ENCODE results near the gene RAPGEF6. TPM values are rescaled to one million over a fixed set of nuclear protein-coding genes. Genes with fewer than 3 reads are reported as not detected.

RAPGEF6 gene
- total and polyA plus RNA-seq, 2 experiments from 2014 or later, result 9.5 to 20.3 TPM

- ATAC-seq (no peak), DNase-seq (ENCODE audit: low spot score) (no peak)
- H3K36me3 ChIP-seq (ENCODE audit: insufficient read depth), result no peaks in the 10 kb centered on the region
- no peak overlapping the region for H3K4me3 Mint-ChIP-seq
- no peaks in the 10 kb centered on the region for H3K9me3 Mint-ChIP-seq
- H3K4me1 Mint-ChIP-seq, result peaks cover 5% of the 10 kb centered on the region; the same call in 2 of the 3 replicates
- no peaks in the 10 kb centered on the region for H3K79me2 ChIP-seq (replicated peaks; ENCODE audit: insufficient read depth)
- no peak overlapping the region for H2AFZ ChIP-seq
- no peaks in the 10 kb centered on the region for H3K9me2 ChIP-seq (ENCODE audit: insufficient read depth)
- no peaks in the 10 kb centered on the region for H3K27me3 Mint-ChIP-seq (ENCODE audit: insufficient read depth, low read depth, poor library complexity)
- H3K4me2 ChIP-seq, result no peak overlapping the region
- peaks cover 4% of the 10 kb centered on the region; the same call in 1 of the 2 replicates for H3K4me1 ChIP-seq (ENCODE audit: insufficient read depth)
- no peak overlapping the region for H3K27ac ChIP-seq (ENCODE audit: low read depth)
- TF ChIP-seq STAT1 (IDR thresholded peaks at IDR 0.05; ENCODE audit: unreplicated experiment) (no peak), ETS1 (IDR thresholded peaks at IDR 0.05) (no peak), CTCF (conservative IDR thresholded peaks at IDR 0.05; ENCODE audit: low read depth in 2 of 2) (no peak), JUNB (IDR thresholded peaks at IDR 0.05; ENCODE audit: unreplicated experiment) (no peak), EZH2 (IDR thresholded peaks at IDR 0.05; ENCODE audit: low read depth, unreplicated experiment) (no peak), ZNF114 (CRISPR knock-in tag; IDR thresholded peaks at IDR 0.05) (no peak), EZH2phosphoT487 (IDR thresholded peaks at IDR 0.05; ENCODE audit: unreplicated experiment) (no peak)
- peaks cover 13% of the 10 kb centered on the region for H3K36me3 Mint-ChIP-seq (ENCODE audit: low read depth)
- H3K4me3 ChIP-seq, result no peak overlapping the region
- H3K27ac Mint-ChIP-seq, result peak overlapping the region; percentile 72
- H3K27me3 ChIP-seq (ENCODE audit: insufficient read depth), result no peaks in the 10 kb centered on the region
- H4K20me1 ChIP-seq (replicated peaks; ENCODE audit: insufficient read depth), result peaks cover 5% of the 10 kb centered on the region
- H3F3A ChIP-seq (replicated peaks; ENCODE audit: low read depth), result no peaks in the 10 kb centered on the region
These were observed 42.1 kb upstream of the RAPGEF6 start for GRCh38 chr5:131677115-131677514.

DNA sequence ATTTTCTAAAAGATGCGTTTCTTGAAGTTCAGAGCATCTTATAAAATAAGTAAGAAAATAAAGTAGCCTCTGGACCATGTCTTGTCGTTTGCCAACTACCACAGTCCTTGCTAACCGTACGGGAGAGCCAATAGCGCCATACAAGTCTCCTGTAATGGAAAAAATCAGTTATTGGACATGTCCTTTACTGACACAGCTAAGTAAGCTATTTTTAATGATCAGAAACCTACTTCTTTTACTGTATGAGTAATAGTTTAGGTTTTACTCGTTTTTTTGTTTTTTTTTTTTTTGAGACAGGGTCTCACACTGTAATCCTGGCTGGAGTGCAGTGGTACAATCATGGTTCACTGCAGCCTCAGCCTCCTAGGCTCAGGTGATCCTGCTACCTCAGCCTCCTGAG is 37.7 kb upstream of the RAPGEF6 start:
- H3K4me3 ChIP-seq, result no peak overlapping the region
- Mint-ChIP-seq H3K36me3 (ENCODE audit: low read depth) (peaks cover 19% of the 10 kb centered on the region), H3K4me3 (no peak overlapping the region), H3K27me3 (ENCODE audit: insufficient read depth, low read depth, poor library complexity) (no peaks in the 10 kb centered on the region), H3K4me1 (peaks cover 8% of the 10 kb centered on the region; the same call in 2 of the 3 replicates), H3K27ac (no peak overlapping the region), H3K9me3 (no peaks in the 10 kb centered on the region)
- no peak for DNase-seq (ENCODE audit: low spot score)
- no peaks in the 10 kb centered on the region for H3K79me2 ChIP-seq (replicated peaks; ENCODE audit: insufficient read depth)
- H4K20me1 ChIP-seq (replicated peaks; ENCODE audit: insufficient read depth), result peaks cover 5% of the 10 kb centered on the region
- H3K4me1 ChIP-seq (ENCODE audit: insufficient read depth), result peaks cover 4% of the 10 kb centered on the region; the same call in 1 of the 2 replicates
- no peak overlapping the region for H3K4me2 ChIP-seq
- no peaks in the 10 kb centered on the region for H3K36me3 ChIP-seq (ENCODE audit: insufficient read depth)
- H3K27ac ChIP-seq (ENCODE audit: low read depth), result no peak overlapping the region
- no peaks in the 10 kb centered on the region for H3K9me2 ChIP-seq (ENCODE audit: insufficient read depth)
- no peak overlapping the region for H2AFZ ChIP-seq
- ATAC-seq, result no peak
- no peaks in the 10 kb centered on the region for H3F3A ChIP-seq (replicated peaks; ENCODE audit: low read depth)
- no peaks in the 10 kb centered on the region for H3K27me3 ChIP-seq (ENCODE audit: insufficient read depth)
- TF ChIP-seq, protein P1, sequence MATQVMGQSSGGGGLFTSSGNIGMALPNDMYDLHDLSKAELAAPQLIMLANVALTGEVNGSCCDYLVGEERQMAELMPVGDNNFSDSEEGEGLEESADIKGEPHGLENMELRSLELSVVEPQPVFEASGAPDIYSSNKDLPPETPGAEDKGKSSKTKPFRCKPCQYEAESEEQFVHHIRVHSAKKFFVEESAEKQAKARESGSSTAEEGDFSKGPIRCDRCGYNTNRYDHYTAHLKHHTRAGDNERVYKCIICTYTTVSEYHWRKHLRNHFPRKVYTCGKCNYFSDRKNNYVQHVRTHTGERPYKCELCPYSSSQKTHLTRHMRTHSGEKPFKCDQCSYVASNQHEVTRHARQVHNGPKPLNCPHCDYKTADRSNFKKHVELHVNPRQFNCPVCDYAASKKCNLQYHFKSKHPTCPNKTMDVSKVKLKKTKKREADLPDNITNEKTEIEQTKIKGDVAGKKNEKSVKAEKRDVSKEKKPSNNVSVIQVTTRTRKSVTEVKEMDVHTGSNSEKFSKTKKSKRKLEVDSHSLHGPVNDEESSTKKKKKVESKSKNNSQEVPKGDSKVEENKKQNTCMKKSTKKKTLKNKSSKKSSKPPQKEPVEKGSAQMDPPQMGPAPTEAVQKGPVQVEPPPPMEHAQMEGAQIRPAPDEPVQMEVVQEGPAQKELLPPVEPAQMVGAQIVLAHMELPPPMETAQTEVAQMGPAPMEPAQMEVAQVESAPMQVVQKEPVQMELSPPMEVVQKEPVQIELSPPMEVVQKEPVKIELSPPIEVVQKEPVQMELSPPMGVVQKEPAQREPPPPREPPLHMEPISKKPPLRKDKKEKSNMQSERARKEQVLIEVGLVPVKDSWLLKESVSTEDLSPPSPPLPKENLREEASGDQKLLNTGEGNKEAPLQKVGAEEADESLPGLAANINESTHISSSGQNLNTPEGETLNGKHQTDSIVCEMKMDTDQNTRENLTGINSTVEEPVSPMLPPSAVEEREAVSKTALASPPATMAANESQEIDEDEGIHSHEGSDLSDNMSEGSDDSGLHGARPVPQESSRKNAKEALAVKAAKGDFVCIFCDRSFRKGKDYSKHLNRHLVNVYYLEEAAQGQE (IDR thresholded peaks at IDR 0.05; ENCODE audit: unreplicated experiment), result no peak
- TF ChIP-seq NANOG (IDR thresholded peaks at IDR 0.05; ENCODE audit: borderline replicate concordance) (no peak), POLR2AphosphoS5 (IDR thresholded peaks at IDR 0.05; ENCODE audit: low read depth) (no peak)

Measured in GM23338 (cell line).